Measurements from ENCODE around the gene MS4A6A. TPM values are rescaled to one million over a fixed set of nuclear protein-coding genes. Genes with fewer than 3 reads are reported as not detected.
A peak's percentile ranks its signal among the peaks of the same experiment; 100 is the strongest.
"Not testable (repeated sequence)": the region's sequence is repeated elsewhere in the genome, so short reads cannot be mapped to it uniquely, and the experiment has no call there.

The MS4A6A gene
- total RNA-seq, 5 donors from 2014 or later (not counting 1 experiment from before 2014, with no cell fraction given): 0.32 to 1.5 (median 0.99) TPM

GRCh38 chr11:60186128-60186527 lies 3.2 kb upstream of the MS4A6A start:
- DNase-seq; H3K4me3 ChIP-seq (ENCODE audit: control insufficient read depth in 1 of 2, extremely low read depth in 1 of 2, low read length in 1 of 2); H3K4me1 ChIP-seq (ENCODE audit: control insufficient read depth in 1 of 2, extremely low read depth in 1 of 2, insufficient read depth in 2 of 2, low read length in 2 of 2); H3K27me3 ChIP-seq (replicated peaks in 1 of 2; ENCODE audit: control insufficient read depth in 2 of 2, extremely low read depth in 1 of 2, insufficient read depth in 2 of 2, low read length in 1 of 2); CTCF ChIA-PET; ATAC-seq (replicated peaks in 1 of 4); H3K4me3 Mint-ChIP-seq; POLR2A ChIA-PET; H3K36me3 Mint-ChIP-seq; H3K9me3 ChIP-seq; H3K4me1 Mint-ChIP-seq; H3K27ac Mint-ChIP-seq; H3K27ac ChIP-seq (ENCODE audit: low read length); H3K9me3 Mint-ChIP-seq; H3K36me3 ChIP-seq (ENCODE audit: control insufficient read depth in 2 of 2, extremely low read depth in 1 of 2, insufficient read depth in 1 of 2, low read length in 1 of 2): not testable (repeated sequence)
- H3K27me3 Mint-ChIP-seq: peaks cover 9 to 13% of the 10 kb centered on the region in 2 donors
- WGBS (ENCODE audit: insufficient coverage): 58% methylated on average over 2 of the region's 2 CpGs

GRCh38 chr11:60185512-60185827 lies 2.6 kb upstream of the MS4A6A start:
- DNase-seq; H3K36me3 Mint-ChIP-seq; CTCF ChIA-PET; H3K9me3 ChIP-seq; H3K27ac ChIP-seq (ENCODE audit: low read length); H3K27me3 ChIP-seq (replicated peaks in 1 of 2; ENCODE audit: control insufficient read depth in 2 of 2, extremely low read depth in 1 of 2, insufficient read depth in 2 of 2, low read length in 1 of 2); POLR2A ChIA-PET; H3K9me3 Mint-ChIP-seq; H3K4me3 Mint-ChIP-seq; H3K4me1 Mint-ChIP-seq; ATAC-seq (replicated peaks in 1 of 4); H3K36me3 ChIP-seq (ENCODE audit: control insufficient read depth in 2 of 2, extremely low read depth in 1 of 2, insufficient read depth in 1 of 2, low read length in 1 of 2); H3K4me3 ChIP-seq (ENCODE audit: control insufficient read depth in 1 of 2, extremely low read depth in 1 of 2, low read length in 1 of 2); H3K4me1 ChIP-seq (ENCODE audit: control insufficient read depth in 1 of 2, extremely low read depth in 1 of 2, insufficient read depth in 2 of 2, low read length in 2 of 2); H3K27ac Mint-ChIP-seq: not testable (repeated sequence)
- H3K27me3 Mint-ChIP-seq: peaks cover 9 to 18% of the 10 kb centered on the region in 2 donors
- WGBS (ENCODE audit: insufficient coverage): 61% methylated on average over 2 of the region's 2 CpGs

GRCh38 chr11:60184824-60185511 lies 2.1 kb upstream of the MS4A6A start:
- ChIA-PET POLR2A (no interaction called here), CTCF (no interaction called here)
- no peak overlapping the region for H3K27ac ChIP-seq (ENCODE audit: low read length)
- peaks cover 0 to 4% of the 10 kb centered on the region in 2 experiments for H3K27me3 ChIP-seq (replicated peaks in 1 of 2; ENCODE audit: control insufficient read depth in 2 of 2, extremely low read depth in 1 of 2, insufficient read depth in 2 of 2, low read length in 1 of 2)
- WGBS (ENCODE audit: insufficient coverage): no CpG with 5 or more reads among the region's 1 CpG
- Mint-ChIP-seq H3K27me3 (peaks cover 11 to 18% of the 10 kb centered on the region in 2 donors), H3K36me3 (no peaks in the 10 kb centered on the region), H3K4me3 (no peak overlapping the region), H3K4me1 (peaks cover 0 to 5% (median 0%) of the 10 kb centered on the region in 3 donors), H3K27ac (no peak overlapping the region), H3K9me3 (peaks cover 5 to 7% (median 6%) of the 10 kb centered on the region in 3 donors)
- DNase-seq: no peak
- H3K36me3 ChIP-seq (ENCODE audit: control insufficient read depth in 2 of 2, extremely low read depth in 1 of 2, insufficient read depth in 1 of 2, low read length in 1 of 2): no peaks in the 10 kb centered on the region
- no peak for ATAC-seq (replicated peaks in 1 of 4)
- no peak overlapping the region for H3K4me3 ChIP-seq (ENCODE audit: control insufficient read depth in 1 of 2, extremely low read depth in 1 of 2, low read length in 1 of 2)
- H3K4me1 ChIP-seq (ENCODE audit: control insufficient read depth in 1 of 2, extremely low read depth in 1 of 2, insufficient read depth in 2 of 2, low read length in 2 of 2): no peaks in the 10 kb centered on the region
- no peaks in the 10 kb centered on the region for H3K9me3 ChIP-seq

- H3K4me3 Mint-ChIP-seq: no peak overlapping the region
- no peaks in the 10 kb centered on the region for H3K9me3 ChIP-seq
- DNase-seq (no peak), ATAC-seq (replicated peaks in 1 of 4) (no peak)
- WGBS (ENCODE audit: insufficient coverage): no CpG with 5 or more reads among the region's 2 CpGs
- H3K27me3 Mint-ChIP-seq: peaks cover 18 to 21% of the 10 kb centered on the region in 2 donors
- no peak overlapping the region for H3K4me3 ChIP-seq (ENCODE audit: control insufficient read depth in 1 of 2, extremely low read depth in 1 of 2, low read length in 1 of 2)
- H3K36me3 ChIP-seq (ENCODE audit: control insufficient read depth in 2 of 2, extremely low read depth in 1 of 2, insufficient read depth in 1 of 2, low read length in 1 of 2): no peaks in the 10 kb centered on the region
- no peak overlapping the region for H3K27ac Mint-ChIP-seq
- no peaks in the 10 kb centered on the region for H3K36me3 Mint-ChIP-seq
- H3K4me1 Mint-ChIP-seq: peaks cover 0 to 5% (median 0%) of the 10 kb centered on the region in 3 donors
- H3K9me3 Mint-ChIP-seq: peaks cover 5 to 7% (median 6%) of the 10 kb centered on the region in 3 donors
- ChIA-PET POLR2A (no interaction called here), CTCF (interaction anchor here in 1 of 2 donors (1.0 kb wide), 1 partner anchor 9 kb away, joined by 3 read pairs; no protein-coding TSS in a partner anchor)
- no peaks in the 10 kb centered on the region for H3K4me1 ChIP-seq (ENCODE audit: control insufficient read depth in 1 of 2, extremely low read depth in 1 of 2, insufficient read depth in 2 of 2, low read length in 2 of 2)
- H3K27ac ChIP-seq (ENCODE audit: low read length): no peak overlapping the region
- peaks cover 0 to 4% of the 10 kb centered on the region in 2 experiments for H3K27me3 ChIP-seq (replicated peaks in 1 of 2; ENCODE audit: control insufficient read depth in 2 of 2, extremely low read depth in 1 of 2, insufficient read depth in 2 of 2, low read length in 1 of 2)
Measured at GRCh38 chr11:60183591-60184205, 815 bp upstream of the MS4A6A start.

GRCh38 chr11:60175860-60176275 lies 7.0 kb downstream of the MS4A6A start:
- no peak for DNase-seq
- Mint-ChIP-seq H3K36me3 (no peaks in the 10 kb centered on the region), H3K27ac (no peak overlapping the region), H3K27me3 (peaks cover 10 to 11% of the 10 kb centered on the region in 2 donors), H3K4me3 (no peak overlapping the region), H3K9me3 (no peaks in the 10 kb centered on the region), H3K4me1 (peaks cover 0 to 6% (median 0%) of the 10 kb centered on the region in 3 donors)
- Histone ChIP-seq H3K36me3 (ENCODE audit: control insufficient read depth in 2 of 2, extremely low read depth in 1 of 2, insufficient read depth in 1 of 2, low read length in 1 of 2) (no peaks in the 10 kb centered on the region), H3K4me3 (ENCODE audit: control insufficient read depth in 1 of 2, extremely low read depth in 1 of 2, low read length in 1 of 2) (no peak overlapping the region), H3K4me1 (ENCODE audit: control insufficient read depth in 1 of 2, extremely low read depth in 1 of 2, insufficient read depth in 2 of 2, low read length in 2 of 2) (no peaks in the 10 kb centered on the region), H3K27ac (ENCODE audit: low read length) (no peak overlapping the region), H3K9me3 (no peaks in the 10 kb centered on the region), H3K27me3 (replicated peaks in 1 of 2; ENCODE audit: control insufficient read depth in 2 of 2, extremely low read depth in 1 of 2, insufficient read depth in 2 of 2, low read length in 1 of 2) (peaks cover 0 to 3% of the 10 kb centered on the region in 2 experiments)
- ChIA-PET CTCF (no interaction called here), POLR2A (no interaction called here)
- ATAC-seq (replicated peaks in 1 of 4): peak in 1 of 4 experiments; percentile 6
- WGBS (ENCODE audit: insufficient coverage): no CpG with 5 or more reads among the region's 5 CpGs

- no peak overlapping the region for H3K27ac Mint-ChIP-seq
- Histone ChIP-seq H3K36me3 (ENCODE audit: control insufficient read depth in 2 of 2, extremely low read depth in 1 of 2, insufficient read depth in 1 of 2, low read length in 1 of 2) (no peaks in the 10 kb centered on the region), H3K9me3 (no peaks in the 10 kb centered on the region), H3K27ac (ENCODE audit: low read length) (no peak overlapping the region), H3K27me3 (replicated peaks in 1 of 2; ENCODE audit: control insufficient read depth in 2 of 2, extremely low read depth in 1 of 2, insufficient read depth in 2 of 2, low read length in 1 of 2) (peaks cover 0 to 16% of the 10 kb centered on the region in 2 experiments), H3K4me1 (ENCODE audit: control insufficient read depth in 1 of 2, extremely low read depth in 1 of 2, insufficient read depth in 2 of 2, low read length in 2 of 2) (no peaks in the 10 kb centered on the region), H3K4me3 (ENCODE audit: control insufficient read depth in 1 of 2, extremely low read depth in 1 of 2, low read length in 1 of 2) (no peak overlapping the region)
- H3K4me1 Mint-ChIP-seq: peaks cover 0 to 6% (median 0%) of the 10 kb centered on the region in 3 donors
- no peaks in the 10 kb centered on the region for H3K36me3 Mint-ChIP-seq
- H3K4me3 Mint-ChIP-seq: no peak overlapping the region
- ChIA-PET POLR2A (no interaction called here), CTCF (no interaction called here)
- H3K27me3 Mint-ChIP-seq: peaks cover 4% of the 10 kb centered on the region in 2 donors
- H3K9me3 Mint-ChIP-seq: peaks cover 0 to 5% (median 3%) of the 10 kb centered on the region in 3 donors
- ATAC-seq (replicated peaks in 1 of 4) (no peak), DNase-seq (no peak)
Measured at GRCh38 chr11:60172011-60172410, 10.9 kb downstream of the MS4A6A start.

Data from T-cell (primary cell).